Panc1 (cell line): ENCODE results near the gene UCP3. TPM values are rescaled to one million over a fixed set of nuclear protein-coding genes. Genes with fewer than 3 reads are reported as not detected.

Experiments
- ATAC-seq: fragments of 200-7000 bp; cut with Tn5 transposase; 2 replicates; pipeline ENCODE4 v1.9.1; 2020; ENCODE audit warnings: mild to moderate bottlenecking, moderate library complexity
- BruUV-seq: library from RNA; stranded (reverse); fragments of 400-500 nt; replicated peaks from 2 replicates; lab custom pipeline; 2021; lab: Mats Ljungman, UMichigan
- CTCF ChIA-PET: fragments of 300-600 bp; sonication (Branson Sonifier 250); formaldehyde crosslinking; loops from one replicate; lab custom pipeline; 2022; ENCODE audit warnings: antibody characterized with exemption; lab: Charles Lee
- POLR2A ChIA-PET: fragments of 300-600 bp; sonication (Branson Sonifier 250); formaldehyde crosslinking; loops from one replicate; lab custom pipeline; 2022; ENCODE audit warnings: antibody characterized with exemption; lab: Charles Lee
- DNase-seq: peaks from one replicate; pipeline ENCODE4 v3.0.0-alpha.2; 2010; ENCODE audit warnings: low read depth, low spot score
- H3K27ac ChIP-seq: 2 replicates; pipeline ENCODE4 v1.5.1; 2011; ENCODE audit warnings: mild to moderate bottlenecking, low read length, inconsistent platforms
- H3K27me3 ChIP-seq: fragments of 200-500 bp; sonication (Bioruptor generic); 2 replicates; pipeline ENCODE4 v1.6.0; 2014; ENCODE audit warnings: low read length, inconsistent platforms; ENCODE audit not compliant: control insufficient read depth, insufficient read depth
- H3K36me3 ChIP-seq: fragments of 200-500 bp; sonication (Bioruptor generic); 2 replicates; pipeline ENCODE4 v1.5.1; 2014; ENCODE audit warnings: inconsistent platforms, mild to moderate bottlenecking, low read length, moderate library complexity; ENCODE audit not compliant: control insufficient read depth, insufficient read depth
- H3K4me1 ChIP-seq: 2 replicates; pipeline ENCODE4 v1.5.1; 2011; ENCODE audit warnings: inconsistent platforms, mild to moderate bottlenecking, low read length, moderate library complexity; ENCODE audit not compliant: control insufficient read depth, insufficient read depth
- H3K4me3 ChIP-seq, 2 experiments: 2 replicates each; pipeline ENCODE4 v1.5.1; 2011 to 2012; ENCODE audit warnings: low read depth in 2 of 2, low read length in 2 of 2, mild to moderate bottlenecking in 2 of 2, inconsistent platforms in 1 of 2, moderate library complexity in 1 of 2
- H3K9me3 ChIP-seq: fragments of 200-500 bp; sonication (Bioruptor generic); 2 replicates; pipeline ENCODE4 v1.5.1; 2014; ENCODE audit warnings: low read depth, mild to moderate bottlenecking, inconsistent platforms, low read length, moderate library complexity; ENCODE audit not compliant: control insufficient read depth, insufficient read depth
- CTCF ChIP-seq: fragments of 450-650 bp; IDR thresholded peaks from 2 replicates; pipeline ENCODE4 v1.5.1; 2017; ENCODE audit warnings: mild to moderate bottlenecking
- POLR2AphosphoS5 ChIP-seq: IDR thresholded peaks from 2 replicates; pipeline ENCODE4 v1.6.1; 2012; ENCODE audit warnings: mild to moderate bottlenecking, low read depth, low read length, moderate library complexity
- REST ChIP-seq, 2 experiments: IDR thresholded peaks; 2 replicates each; pipeline ENCODE4 v1.6.1; 2011 to 2012; ENCODE audit warnings: low read depth in 2 of 2, control low read depth in 1 of 2, low read length in 1 of 2, mild to moderate bottlenecking in 1 of 2, moderate library complexity in 1 of 2; ENCODE audit not compliant: insufficient read depth in 1 of 2
- SIN3A ChIP-seq: IDR thresholded peaks from 2 replicates; pipeline ENCODE4 v1.6.1; 2012; ENCODE audit warnings: low read depth, mild to moderate bottlenecking, low read length, moderate library complexity, borderline replicate concordance; ENCODE audit not compliant: insufficient read depth
- in situ Hi-C: cut with HindIII; loops from 2 replicates; pipeline ENCODE4 v1.10.0; 2016; ENCODE audit warnings: low sequenced_read_pairs, low pct_unique_long_range_greater_than_20kb
- intact Hi-C: fragments of 100-400 bp; cut with micrococcal nuclease; formaldehyde crosslinking; loops from one replicate; pipeline ENCODE4 v1.10.0; 2022; ENCODE audit not compliant: unreplicated experiment
- total RNA-seq: library from RNA; stranded (reverse); gene quantifications from one replicate; pipeline ENCODE4 v1.2.1, GENCODE V29; 2021; ENCODE audit not compliant: unreplicated experiment

Gene UCP3
- total RNA-seq, 1 experiment from 2014 or later: 0.46 TPM

- peak overlapping the region; percentile 92 for H3K27ac ChIP-seq
- intact Hi-C loops (no loop called here), in situ Hi-C loops (no loop called here)
- H3K4me3 ChIP-seq: peak overlapping the region; percentile 69 to 85
- ChIA-PET POLR2A (no interaction called here), CTCF (no interaction called here)
- H3K9me3 ChIP-seq: no peaks in the 10 kb centered on the region
- no peak for TF ChIP-seq CTCF
- peaks cover 9% of the 10 kb centered on the region; the same call in 1 of the 2 replicates for H3K36me3 ChIP-seq
- ATAC-seq: no peak
- no peaks in the 10 kb centered on the region for H3K27me3 ChIP-seq
- no TSS peak for BruUV-seq
- H3K4me1 ChIP-seq: peaks cover 24% of the 10 kb centered on the region
- no peak for DNase-seq
These were observed 27.7 kb downstream of the UCP3 start for GRCh38 chr11:73981051-73981805.

GRCh38 chr11:73980001-73980961 lies 28.6 kb downstream of the UCP3 start:
- CTCF ChIA-PET: no interaction called here
- in situ Hi-C loops: no loop called here

More at GRCh38 chr11:73980001-73980961, 28.6 kb downstream of the UCP3 start:
- TF ChIP-seq POLR2AphosphoS5: no peak
- TF ChIP-seq SIN3A: no peak
- no peak for TF ChIP-seq CTCF
- no peak for TF ChIP-seq REST (IDR thresholded peaks at IDR 0.05; ENCODE audit: insufficient read depth in 1 of 2, low read depth in 2 of 2, low read length in 1 of 2)
- intact Hi-C loops: no loop called here
- Histone ChIP-seq H3K27ac (no peak overlapping the region; the same call in 1 of the 2 replicates), H3K4me3 (no peak overlapping the region), H3K4me1 (peaks cover 24% of the 10 kb centered on the region), H3K9me3 (no peaks in the 10 kb centered on the region), H3K27me3 (no peaks in the 10 kb centered on the region), H3K36me3 (peaks cover 9% of the 10 kb centered on the region; the same call in 1 of the 2 replicates)
- BruUV-seq: no TSS peak
- no peak for ATAC-seq
- POLR2A ChIA-PET: no interaction called here
- DNase-seq: no peak
